SK-N-MC (cell line): ENCODE results near the gene FARS2.

Experiments
- EZH2 ChIP-seq: fragments of 200-600 bp; sonication (generic); IDR thresholded peaks from one replicate; pipeline ENCODE4 v1.6.1; 2017; ENCODE audit warnings: antibody characterized with exemption
- FOXP2 ChIP-seq: optimal IDR thresholded peaks from 2 replicates; pipeline ENCODE3; 2011; ENCODE audit warnings: mild to moderate bottlenecking, moderate library complexity; ENCODE audit not compliant: insufficient read depth; ENCODE audit errors: extremely low read length, control extremely low read depth
- POLR2AphosphoS5 ChIP-seq: IDR thresholded peaks from 2 replicates; pipeline ENCODE4 v1.6.1; 2012; ENCODE audit warnings: mild to moderate bottlenecking, low read depth, low read length, borderline replicate concordance

GRCh38 chr6:5567352-5567751 is 306.0 kb downstream of the FARS2 start:
- TF ChIP-seq EZH2 (no peak), POLR2AphosphoS5 (no peak), FOXP2 (no peak)
